K562 (cell line): ENCODE measurements around the gene ARMC2. TPM values are rescaled to one million over a fixed set of nuclear protein-coding genes. Genes with fewer than 3 reads are reported as not detected.

Source experiments
- DEAF1 ChIP-seq: fragments of 450-650 bp; formaldehyde crosslinking; IDR thresholded peaks from 2 replicates; pipeline ENCODE4 v1.4.0; 2020; ENCODE audit warnings: mild to moderate bottlenecking, moderate library complexity
- EP300 ChIP-seq: IDR thresholded peaks from 2 replicates; pipeline ENCODE4 v1.6.1; 2012; ENCODE audit warnings: low read length, improper control_type of control experiment
- FOXK2 ChIP-seq, 2 experiments: fragments of 450-650 bp; IDR thresholded peaks in 1 of 2; conservative IDR thresholded peaks in 1 of 2; 2 replicates each; pipeline ENCODE4 v1.6.1; 2016; ENCODE audit warnings: low read depth in 2 of 2, mild to moderate bottlenecking in 1 of 2
- GABPA ChIP-seq: fragments of 200-800 bp; sonication (Bioruptor generic); conservative IDR thresholded peaks from 2 replicates; pipeline ENCODE4 v1.6.1; 2016; ENCODE audit warnings: low read depth, missing genetic modification characterization, missing compliant biosample characterization
- MGA ChIP-seq: fragments of 450-650 bp; IDR thresholded peaks from 2 replicates; pipeline ENCODE4 v1.6.1; 2016; ENCODE audit warnings: mild to moderate bottlenecking, moderate library complexity
- NR1H2 ChIP-seq: sonication (generic); formaldehyde crosslinking; IDR thresholded peaks from 2 replicates; pipeline ENCODE4 v1.4.0; 2020; ENCODE audit warnings: mild to moderate bottlenecking, missing genetic modification reagents
- PHF20 ChIP-seq: fragments of 450-650 bp; IDR thresholded peaks from 2 replicates; pipeline ENCODE4 v1.6.1; 2018; ENCODE audit not compliant: partially characterized antibody
- SIRT6 ChIP-seq: IDR thresholded peaks from one replicate; pipeline ENCODE4 v1.6.1; 2012; ENCODE audit warnings: low read depth, mild to moderate bottlenecking, control low read depth, inconsistent platforms, low read length, moderate library complexity
- SRSF3 ChIP-seq: fragments of 200-400 bp; formaldehyde crosslinking; IDR thresholded peaks from 2 replicates; pipeline ENCODE4 v1.6.1; 2016; ENCODE audit warnings: mild to moderate bottlenecking, low read length, moderate library complexity; ENCODE audit not compliant: insufficient read depth
- TBL1XR1 ChIP-seq, 2 experiments: IDR thresholded peaks; 2 replicates each; pipeline ENCODE4 v1.6.1; 2012; ENCODE audit warnings: improper control_type of control experiment in 2 of 2, low read length in 2 of 2, mild to moderate bottlenecking in 1 of 2
- TEAD1 ChIP-seq, 2 experiments: fragments of 450-650 bp in 1 of 2; sonication (generic) in 1 of 2; formaldehyde crosslinking; IDR thresholded peaks; 2 replicates each; pipeline versions ENCODE4 v1.4.0 to v1.8.0; 2020 to 2022; ENCODE audit warnings: mild to moderate bottlenecking in 2 of 2, missing genetic modification reagents in 1 of 2
- XRCC5 ChIP-seq: fragments of 200-400 bp; formaldehyde crosslinking; IDR thresholded peaks from 2 replicates; pipeline ENCODE4 v1.6.1; 2017; ENCODE audit warnings: low read depth, mild to moderate bottlenecking, low read length
- ZC3H4 ChIP-seq: sonication (generic); formaldehyde crosslinking; IDR thresholded peaks from 2 replicates; pipeline ENCODE4 v1.9.0; 2021; ENCODE audit warnings: missing genetic modification reagents, borderline replicate concordance
- ZNF316 ChIP-seq: fragments of 450-650 bp; IDR thresholded peaks from 2 replicates; pipeline ENCODE4 v1.6.1; 2016
- ZNF696 ChIP-seq: fragments of 250-450 bp; sonication (Bioruptor Pico); conservative IDR thresholded peaks from 2 replicates; pipeline ENCODE4 v1.4.0; 2020; ENCODE audit warnings: mild to moderate bottlenecking, moderate library complexity
- polyA plus RNA-seq, 8 experiments: library from polyadenylated mRNA; depleted of rRNA in 4 of 8; stranded (reverse) in 5 of 8; unstranded in 3 of 8; fragments of >200 nt; fragmentation: Nextera tagmentation in 2 of 8; fragmentation: Illumina TruSeq in 1 of 8; extraction: Ambion mirVana in 2 of 8; extraction: Trizol in 1 of 8; gene quantifications; 2 replicates each; pipeline versions ENCODE4 v1.2.1 to v1.2.3, GENCODE V29; 2011 to 2014; ENCODE audit warnings: inconsistent platforms in 1 of 8, missing spikeins in 1 of 8
- total RNA-seq, 7 experiments: library from RNA; depleted of rRNA in 6 of 7; stranded (reverse); fragments of >200 nt in 6 of 7; fragmentation: Illumina TruSeq in 2 of 7; extraction: Trizol in 2 of 7; gene quantifications; 2 replicates each; pipeline versions ENCODE4 v1.2.1 to v1.2.3, GENCODE V29; 2011 to 2021; ENCODE audit warnings: low replicate concordance in 1 of 7

The ARMC2 gene
- total and polyA plus RNA-seq, 9 of the 15 experiments (the other 6 are each of a cell fraction or from before 2014, with no cell fraction given), result 0.14 to 3.0 (median 0.82) TPM

- TF ChIP-seq DEAF1 (peak; percentile 56; the same call in 1 of the 2 replicates), ZNF696 (CRISPR knock-in tag) (no peak), FOXK2 (conservative IDR thresholded peaks at IDR 0.05 in 1 of 2, IDR thresholded peaks at IDR 0.05 in 1 of 2; ENCODE audit: low read depth in 2 of 2) (0 out of 4 replicates have a peak, but pooled peaks of 1 of the 2 experiments have one; percentile 29), TBL1XR1 (IDR thresholded peaks at IDR 0.05; ENCODE audit: low read length in 2 of 2) (no peak), TEAD1 (CRISPR knock-in tag; IDR thresholded peaks at IDR 0.05) (no peak), XRCC5 (0 out of 2 replicates have a peak, but pooled peaks have one; percentile 55), EP300 (no peak), MGA (no peak), SIRT6 (no peak), PHF20 (no peak), GABPA (no peak), ZC3H4 (CRISPR knock-in tag) (no peak), NR1H2 (CRISPR knock-in tag) (no peak), ZNF316 (peak; percentile 83), SRSF3 (no peak)
These were observed 12.9 kb upstream of the ARMC2 start (continued) for GRCh38 chr6:108835218-108835850.
